22Rv1 (cell line): Measurements from ENCODE around the gene HOXD10.

Experiments
- H3K27ac ChIP-seq: fragments of 450-650 bp; 2 replicates; pipeline ENCODE4 v1.5.1; 2017
- ZFX ChIP-seq: fragments of 450-650 bp; IDR thresholded peaks from 2 replicates; pipeline ENCODE4 v1.6.1; 2017; ENCODE audit warnings: antibody characterized with exemption, borderline replicate concordance
- TF ChIP-seq, protein P1 (sequence below): fragments of 450-650 bp; IDR thresholded peaks from 2 replicates; pipeline ENCODE4 v1.5.1; 2017; ENCODE audit warnings: mild to moderate bottlenecking

HOXD10 gene

DNA sequence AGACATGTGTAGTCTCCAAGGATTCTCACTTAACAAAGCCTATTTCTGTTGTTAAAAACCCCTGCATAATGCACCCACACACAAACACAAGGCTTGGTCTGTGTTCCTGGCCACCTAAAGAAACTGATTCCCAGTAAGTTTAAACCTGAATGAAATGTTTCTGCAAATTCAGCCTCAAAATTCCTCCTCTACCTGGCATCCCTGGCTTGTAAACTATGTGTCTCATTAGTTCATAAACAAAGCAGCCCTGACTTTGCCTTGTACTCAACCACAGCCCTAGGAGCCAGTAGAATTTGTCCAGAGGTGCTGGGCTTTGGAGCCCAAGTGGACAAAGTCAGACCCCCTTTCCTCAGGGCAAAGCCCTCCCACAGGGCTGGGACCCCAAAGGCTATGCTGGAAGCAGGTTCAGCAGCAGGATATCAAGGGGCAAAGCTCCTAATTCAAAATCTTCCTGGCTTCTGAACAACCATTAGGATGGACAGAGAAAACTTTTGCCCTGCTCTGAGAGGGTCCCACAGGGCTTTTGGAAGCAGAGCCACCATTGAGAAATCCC, 26.7 kb upstream of the HOXD10 start:
- TF ChIP-seq, protein P1, sequence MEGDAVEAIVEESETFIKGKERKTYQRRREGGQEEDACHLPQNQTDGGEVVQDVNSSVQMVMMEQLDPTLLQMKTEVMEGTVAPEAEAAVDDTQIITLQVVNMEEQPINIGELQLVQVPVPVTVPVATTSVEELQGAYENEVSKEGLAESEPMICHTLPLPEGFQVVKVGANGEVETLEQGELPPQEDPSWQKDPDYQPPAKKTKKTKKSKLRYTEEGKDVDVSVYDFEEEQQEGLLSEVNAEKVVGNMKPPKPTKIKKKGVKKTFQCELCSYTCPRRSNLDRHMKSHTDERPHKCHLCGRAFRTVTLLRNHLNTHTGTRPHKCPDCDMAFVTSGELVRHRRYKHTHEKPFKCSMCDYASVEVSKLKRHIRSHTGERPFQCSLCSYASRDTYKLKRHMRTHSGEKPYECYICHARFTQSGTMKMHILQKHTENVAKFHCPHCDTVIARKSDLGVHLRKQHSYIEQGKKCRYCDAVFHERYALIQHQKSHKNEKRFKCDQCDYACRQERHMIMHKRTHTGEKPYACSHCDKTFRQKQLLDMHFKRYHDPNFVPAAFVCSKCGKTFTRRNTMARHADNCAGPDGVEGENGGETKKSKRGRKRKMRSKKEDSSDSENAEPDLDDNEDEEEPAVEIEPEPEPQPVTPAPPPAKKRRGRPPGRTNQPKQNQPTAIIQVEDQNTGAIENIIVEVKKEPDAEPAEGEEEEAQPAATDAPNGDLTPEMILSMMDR = no peak
- no peak for TF ChIP-seq ZFX
- no peak overlapping the region for H3K27ac ChIP-seq

DNA sequence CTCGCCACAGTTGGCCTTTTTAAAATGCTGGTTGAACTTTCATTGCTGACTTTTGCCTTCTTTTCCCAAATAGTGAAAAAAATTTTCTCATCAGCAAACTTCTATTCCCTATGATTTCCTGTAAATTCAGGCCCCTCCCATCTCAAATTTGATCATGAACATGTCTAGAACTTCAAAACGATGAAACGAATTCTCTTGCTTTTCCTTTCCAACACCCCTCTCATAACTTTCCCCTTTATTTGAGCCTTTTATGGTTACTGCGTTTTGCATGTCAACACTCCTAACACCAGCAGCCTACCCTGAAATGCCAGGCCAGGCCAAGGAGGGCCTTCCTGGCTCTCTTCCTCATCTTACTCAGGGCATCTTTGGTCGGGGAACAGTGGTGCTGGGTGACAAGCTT, 25.7 kb upstream of the HOXD10 start:
- H3K27ac ChIP-seq = no peak overlapping the region
- TF ChIP-seq ZFX = no peak
- TF ChIP-seq, protein P1 = no peak

DNA sequence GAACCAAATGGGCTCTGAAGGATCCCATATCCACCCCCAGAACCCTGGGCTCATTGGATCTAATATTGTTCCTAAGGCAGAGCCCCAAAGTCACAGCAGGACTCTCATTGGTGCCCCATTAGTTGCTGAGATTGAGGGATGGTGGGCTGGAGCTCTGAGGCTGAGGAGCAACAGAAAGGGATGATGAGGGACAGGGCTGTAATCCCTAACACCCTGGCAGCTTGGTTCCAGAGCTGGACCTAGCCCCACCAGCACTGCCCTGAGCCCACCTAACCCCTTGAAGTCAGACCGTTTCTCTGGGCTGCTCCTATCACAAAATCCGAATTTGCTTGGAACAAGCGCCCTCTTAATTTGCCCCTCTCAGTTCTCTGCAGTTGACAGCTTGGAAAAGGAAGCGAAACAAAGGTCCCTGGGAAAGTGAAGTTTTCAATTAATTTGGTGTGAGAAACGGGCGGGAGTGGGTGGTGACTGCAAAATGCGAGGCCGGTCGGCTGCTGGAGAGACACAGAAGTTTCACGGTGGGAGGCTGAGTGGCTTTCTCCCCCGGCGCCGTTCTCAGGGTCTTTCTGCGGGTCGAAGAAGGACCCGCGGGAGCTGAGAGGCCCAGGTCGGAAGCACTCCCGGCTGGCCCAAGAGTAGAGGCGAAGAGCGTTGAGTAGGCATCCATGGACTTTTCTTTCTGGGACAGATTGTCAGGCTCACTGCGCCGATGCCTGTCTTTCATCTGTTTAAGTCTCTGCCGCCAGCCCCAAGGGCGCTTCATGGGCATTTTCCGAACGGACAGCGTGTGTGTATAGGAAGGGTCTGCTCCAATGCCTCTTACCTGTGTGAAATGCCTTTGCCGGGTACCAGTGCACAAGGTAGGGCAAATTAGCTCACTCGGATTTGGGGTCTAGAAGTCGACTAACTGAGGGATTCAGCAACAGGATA, 25.0 kb upstream of the HOXD10 start:
- no peak overlapping the region for H3K27ac ChIP-seq
- TF ChIP-seq, protein P1 = no peak
- no peak for TF ChIP-seq ZFX

DNA sequence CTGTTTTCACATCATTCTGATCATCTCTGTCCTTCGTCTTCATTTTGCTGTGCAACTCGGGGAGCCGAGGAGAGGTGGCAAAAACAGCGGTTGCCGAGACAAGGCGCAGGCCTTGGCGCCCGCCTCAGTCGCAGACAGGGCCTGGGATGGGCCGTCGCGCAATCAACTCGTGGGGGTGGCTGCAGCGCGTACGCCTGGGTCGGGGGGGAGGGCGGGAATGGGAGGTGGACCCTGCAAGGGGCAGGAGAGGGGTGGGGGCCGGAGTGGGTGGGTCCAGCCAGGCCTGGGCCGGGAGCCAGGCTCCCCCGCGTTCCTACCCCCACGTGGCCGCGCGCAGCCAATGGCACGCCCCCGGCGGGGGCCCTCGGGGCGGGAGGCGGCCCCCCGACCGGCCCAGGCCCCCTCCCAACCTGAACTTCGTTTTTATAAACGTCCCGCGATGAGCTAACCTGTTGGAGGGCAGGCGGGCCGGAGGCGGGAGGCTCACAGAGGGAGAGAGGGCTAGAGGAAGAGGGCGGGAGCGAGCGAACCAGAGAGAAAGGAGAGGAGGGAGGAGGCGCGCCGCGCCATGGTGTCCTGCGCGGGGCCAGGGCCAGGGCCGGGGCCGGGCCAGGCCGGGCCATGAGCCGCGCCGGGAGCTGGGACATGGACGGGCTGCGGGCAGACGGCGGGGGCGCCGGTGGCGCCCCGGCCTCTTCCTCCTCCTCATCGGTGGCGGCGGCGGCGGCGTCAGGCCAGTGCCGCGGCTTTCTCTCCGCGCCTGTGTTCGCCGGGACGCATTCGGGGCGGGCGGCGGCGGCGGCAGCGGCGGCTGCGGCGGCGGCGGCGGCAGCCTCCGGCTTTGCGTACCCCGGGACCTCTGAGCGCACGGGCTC, 24.1 kb upstream of the HOXD10 start, which contains the start of gene HOXD13:
HOXD13 (plus strand) TSS at position 452 of the 875 bp plus-strand sequence; CDS start at position 622, 170 bp downstream.
- no peak within 1 kb of the TSS for H3K27ac ChIP-seq
- TF ChIP-seq, protein P1 = no peak; the same call in 1 of the 2 replicates
- no peak for TF ChIP-seq ZFX

- no peak overlapping the region for H3K27ac ChIP-seq
- TF ChIP-seq ZFX = no peak
- TF ChIP-seq, protein P1 = peak; percentile 37
Observed at GRCh38 chr2:176093145-176093897, 23.3 kb upstream of the HOXD10 start.

GRCh38 chr2:176093898-176094249, 22.7 kb upstream of the HOXD10 start:
- H3K27ac ChIP-seq = no peak overlapping the region
- TF ChIP-seq, protein P1 = no peak
- no peak for TF ChIP-seq ZFX
